GM18508 (cell line): ENCODE measurements around the gene DHH.
"Not testable (repeated sequence)": the region's sequence is repeated elsewhere in the genome, so short reads cannot be mapped to it uniquely, and the experiment has no call there.

Experiments used
- ATAC-seq: cut with Tn5 transposase; IDR thresholded peaks from one replicate; pipeline ENCODE4 v1.9.1; 2021; ENCODE audit warnings: moderate number of reproducible peaks; ENCODE audit not compliant: insufficient read depth, unreplicated experiment

Gene DHH

GRCh38 chr12:49079793-49080192, 14.8 kb downstream of the DHH start:
- ATAC-seq = no peak

GRCh38 chr12:49070971-49071370, 23.6 kb downstream of the DHH start:
- ATAC-seq = no peak

DNA sequence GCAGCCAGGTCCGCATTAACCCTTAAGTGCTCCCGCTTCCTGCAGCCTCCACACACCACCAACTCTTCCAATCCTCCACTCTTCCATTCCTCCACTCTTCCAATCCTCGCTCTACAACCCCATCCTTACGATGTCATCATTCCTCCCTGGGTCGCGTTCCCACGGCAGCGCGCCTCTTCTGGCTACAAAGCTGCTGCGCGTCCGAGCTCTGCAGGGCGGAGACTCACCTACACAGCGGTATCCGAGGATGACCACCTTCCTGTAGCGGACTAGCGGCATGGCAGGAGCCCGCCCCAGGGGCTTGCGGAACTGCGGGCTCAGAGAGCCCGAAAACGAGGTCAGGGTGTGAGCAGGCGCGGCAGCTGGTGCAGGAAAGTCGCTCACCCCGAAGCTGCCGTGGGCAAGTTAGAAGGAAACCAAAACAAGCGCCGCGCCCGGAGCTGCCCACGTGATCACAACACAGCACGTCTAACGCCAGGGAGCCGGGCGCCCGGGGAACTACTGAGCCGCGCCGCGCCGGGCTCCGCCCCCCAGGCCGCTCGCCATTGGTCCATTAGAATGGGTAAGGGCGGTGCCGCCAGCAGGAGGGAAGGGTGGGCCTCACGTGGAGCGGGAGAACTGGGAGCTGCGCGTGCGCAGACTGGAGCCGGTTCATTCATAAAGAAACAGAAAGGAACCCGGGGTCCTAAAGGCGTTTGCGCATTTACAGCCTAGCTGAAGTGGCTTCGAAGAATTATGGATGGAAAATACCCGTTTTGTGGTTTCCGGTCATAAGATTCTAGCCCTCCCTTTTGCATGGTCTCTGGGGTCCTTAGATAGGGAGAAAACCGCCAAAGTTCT, 24.9 kb downstream of the DHH start, which contains the start of gene RHEBL1:
Gene RHEBL1 (minus strand): TSS at position 473 of the 840 bp plus-strand sequence. CDS start 194 bp downstream, at position 279.
- ATAC-seq = peak; percentile 73

GRCh38 chr12:49068879-49069506, 25.6 kb downstream of the DHH start:
- ATAC-seq = no peak

DNA sequence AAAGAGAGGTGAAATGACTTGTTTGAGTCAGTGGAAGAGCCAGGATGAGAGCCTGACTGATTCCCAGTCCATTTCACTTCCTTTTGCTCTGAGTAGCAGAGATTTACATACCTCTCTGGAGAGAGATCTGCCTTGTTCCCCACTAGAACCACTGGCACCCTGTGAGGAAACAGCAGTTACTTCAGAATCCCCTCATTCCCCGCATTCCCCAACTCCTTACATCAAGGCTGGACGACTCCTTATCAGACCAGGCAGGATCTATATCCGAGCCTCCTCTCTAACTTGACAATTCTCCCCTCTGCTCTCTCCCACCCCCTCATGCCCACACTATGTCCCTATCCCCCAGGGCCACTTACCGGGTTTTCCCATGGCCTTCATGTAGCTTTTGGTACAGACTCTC, 28.5 kb downstream of the DHH start:
- no peak for ATAC-seq

DNA sequence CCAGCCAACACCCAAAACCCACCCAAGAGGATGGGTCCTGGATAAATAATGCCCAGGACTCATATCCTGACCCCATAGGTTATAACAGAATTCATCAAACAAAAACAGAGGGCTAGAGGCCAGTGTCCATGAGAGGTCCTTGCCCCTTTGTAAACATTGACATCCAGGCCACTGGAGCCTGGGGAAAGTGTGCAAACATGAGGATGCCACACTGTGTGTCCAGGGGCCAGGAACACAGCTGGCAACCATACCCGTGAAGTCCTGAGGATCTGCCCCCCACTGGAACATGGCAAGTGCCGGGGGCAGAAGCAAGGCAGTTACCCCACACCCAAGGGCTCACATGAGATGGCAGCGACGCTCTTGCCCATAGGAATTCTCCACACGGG, 29.8 kb downstream of the DHH start:
- ATAC-seq = no peak

DNA sequence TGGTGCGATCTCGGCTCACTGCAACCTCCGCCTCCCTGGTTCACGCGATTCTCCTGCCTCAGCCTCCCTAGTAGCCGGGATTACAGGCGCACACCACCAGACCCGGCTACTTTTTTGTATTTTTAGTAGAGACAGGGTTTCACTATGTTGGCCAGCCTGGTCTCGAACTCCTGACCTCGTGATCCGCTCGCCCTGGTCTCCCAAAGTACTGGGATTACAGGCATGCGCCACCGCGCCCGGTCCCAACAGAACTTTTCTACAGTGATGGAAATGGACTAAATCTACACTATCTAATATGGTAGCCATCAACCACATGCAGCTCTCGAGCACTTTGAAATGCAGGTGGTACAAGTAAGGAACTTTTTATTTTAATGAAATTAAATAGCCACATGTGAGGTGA, 32.7 kb downstream of the DHH start:
- not testable (repeated sequence) for ATAC-seq

GRCh38 chr12:49061157-49061650, 33.4 kb downstream of the DHH start:
- ATAC-seq = no peak

- ATAC-seq = no peak
Observed at GRCh38 chr12:49060237-49061156, 34.1 kb downstream of the DHH start, which contains the start of gene KMT2D. TSS of gene KMT2D (minus strand) at chr12:49060794. CDS start at chr12:49055324, 5,470 bp downstream.

DNA sequence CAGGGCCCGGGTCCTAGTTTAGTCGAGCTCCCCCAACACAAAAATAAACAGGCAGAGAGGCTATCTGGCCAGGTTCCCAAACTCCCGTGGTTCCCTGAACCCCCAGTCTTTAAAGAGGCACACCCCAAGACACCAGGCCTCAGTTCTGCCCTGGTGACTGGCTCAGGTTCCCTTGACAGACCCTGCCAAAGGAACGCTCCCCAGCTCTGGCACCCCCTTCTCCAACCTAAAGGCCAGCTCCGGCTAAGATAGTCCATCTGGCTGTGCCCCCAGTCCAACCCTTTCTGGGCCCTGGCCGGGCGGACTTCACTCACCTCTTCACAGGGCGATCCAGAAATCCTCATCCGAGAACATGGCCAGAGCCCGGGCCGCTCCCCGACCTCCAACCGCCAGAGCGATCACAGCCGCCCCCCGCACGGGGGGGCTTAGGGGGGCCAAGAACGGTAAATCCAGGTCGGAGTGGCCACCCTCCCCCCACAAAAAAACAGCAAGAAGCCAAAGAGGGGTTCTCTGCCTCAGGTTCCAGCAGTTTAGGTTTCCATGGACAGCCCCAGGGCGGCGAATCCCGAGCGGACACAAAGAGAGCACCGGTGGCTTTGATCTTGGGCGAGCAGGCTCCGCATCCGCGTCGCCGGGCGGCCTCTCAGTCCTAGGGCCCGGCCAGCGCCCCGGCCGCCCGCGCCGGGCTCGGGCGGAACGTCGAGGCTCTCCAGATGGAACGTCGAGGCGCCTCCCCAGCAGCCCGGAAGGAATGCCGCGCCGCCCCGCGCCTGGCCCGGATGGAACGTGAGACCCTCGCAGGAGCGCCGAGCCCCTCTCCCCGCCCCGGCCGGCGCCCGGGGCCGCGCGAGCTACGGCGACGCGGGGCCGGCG, 35.1 kb downstream of the DHH start:
- ATAC-seq = no peak

DNA sequence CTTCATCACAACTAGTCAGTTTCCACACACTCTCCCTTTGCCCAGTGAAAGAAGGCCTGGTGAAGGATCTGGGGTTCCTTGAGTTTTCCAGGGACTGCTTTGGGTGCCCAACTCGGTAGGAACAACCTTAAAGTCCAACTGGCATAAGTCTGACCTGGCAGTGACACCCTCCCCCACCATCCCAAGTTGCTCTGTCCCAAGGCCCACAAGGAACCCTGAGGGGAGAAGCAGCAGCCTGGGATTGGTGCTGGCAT, 35.6 kb downstream of the DHH start:
- ATAC-seq = no peak

- no peak for ATAC-seq
Observed at GRCh38 chr12:49058366-49059044, 36.1 kb downstream of the DHH start.

DNA sequence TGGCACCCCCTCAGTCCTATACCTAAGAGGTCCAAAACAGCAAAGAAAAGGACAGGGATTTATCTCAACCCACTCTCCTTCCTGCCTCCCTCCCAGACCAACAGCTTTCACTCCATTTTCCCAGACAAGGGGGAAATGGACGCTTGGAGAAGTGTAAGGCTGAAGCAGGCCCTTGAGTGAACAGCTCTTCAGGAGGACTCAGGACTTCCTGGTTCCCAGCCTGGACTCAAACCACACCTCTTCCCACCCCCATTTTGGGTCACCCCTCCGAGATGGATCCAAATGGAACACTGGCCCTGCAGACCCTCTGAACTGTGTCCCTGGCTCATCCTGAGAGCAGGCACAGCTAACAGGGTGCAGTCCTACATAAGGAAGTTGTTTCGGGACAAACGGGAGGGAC, 36.7 kb downstream of the DHH start:
- ATAC-seq = no peak

GRCh38 chr12:49055978-49056754, 38.4 kb downstream of the DHH start:
- peak; percentile 51 for ATAC-seq

DNA sequence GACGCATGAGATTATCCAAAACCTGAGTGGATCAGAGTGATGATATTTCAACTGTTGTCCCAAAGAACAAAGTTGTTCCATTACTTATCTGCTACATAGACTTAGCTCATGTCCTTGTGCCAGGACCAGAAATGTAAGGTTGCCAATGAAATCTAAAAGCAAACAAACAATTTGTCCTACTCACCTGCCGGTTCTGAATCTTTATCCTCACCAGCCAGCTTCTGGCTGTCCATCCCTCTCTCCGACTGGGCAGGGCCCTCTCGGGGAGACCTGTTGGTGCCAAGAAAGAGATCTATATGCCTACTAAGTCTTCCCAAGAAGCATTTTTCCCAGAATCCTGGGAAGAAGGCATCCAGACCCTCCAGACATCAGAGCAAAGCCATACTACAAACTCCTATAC, 39.5 kb downstream of the DHH start:
- ATAC-seq = no peak

DNA sequence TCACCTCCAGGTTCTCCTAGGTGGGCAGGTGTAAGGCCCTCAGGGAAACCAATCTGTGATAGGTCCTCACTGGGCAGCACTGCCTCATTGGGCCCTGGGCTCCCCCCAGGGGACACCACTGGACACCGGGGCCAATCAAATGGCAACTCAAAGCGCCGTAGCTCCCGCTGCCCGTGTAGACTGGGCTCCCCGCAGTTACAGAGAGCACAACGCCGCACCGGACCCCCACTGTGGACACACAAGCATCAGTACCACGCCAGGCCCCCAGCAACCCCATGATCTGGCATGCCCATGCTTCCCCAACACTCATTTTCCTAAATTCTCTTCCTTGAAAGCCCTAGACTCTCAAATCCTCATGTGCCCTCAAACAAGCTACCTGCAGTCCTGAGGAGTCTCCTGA, 40.1 kb downstream of the DHH start:
- no peak for ATAC-seq

DNA sequence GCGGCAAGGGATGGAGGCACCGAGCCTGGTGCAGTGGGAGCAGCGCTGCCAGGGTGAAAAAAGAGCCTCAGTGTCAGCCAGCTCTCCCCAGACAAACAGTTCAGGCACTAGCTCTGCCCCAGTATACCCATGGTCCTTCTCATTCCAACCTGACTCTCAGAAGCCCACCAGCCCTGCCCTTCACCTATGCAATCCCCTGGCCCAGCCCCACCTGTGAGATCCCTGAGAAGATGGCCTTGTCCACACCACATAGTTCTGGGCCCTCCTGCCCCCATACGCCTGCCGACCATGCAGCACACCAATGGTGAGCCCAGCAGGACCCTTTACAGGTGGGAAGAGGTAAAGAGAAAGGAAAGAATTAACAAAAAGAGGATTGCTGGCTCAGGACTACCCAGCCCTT, 40.5 kb downstream of the DHH start:
- ATAC-seq = no peak

DNA sequence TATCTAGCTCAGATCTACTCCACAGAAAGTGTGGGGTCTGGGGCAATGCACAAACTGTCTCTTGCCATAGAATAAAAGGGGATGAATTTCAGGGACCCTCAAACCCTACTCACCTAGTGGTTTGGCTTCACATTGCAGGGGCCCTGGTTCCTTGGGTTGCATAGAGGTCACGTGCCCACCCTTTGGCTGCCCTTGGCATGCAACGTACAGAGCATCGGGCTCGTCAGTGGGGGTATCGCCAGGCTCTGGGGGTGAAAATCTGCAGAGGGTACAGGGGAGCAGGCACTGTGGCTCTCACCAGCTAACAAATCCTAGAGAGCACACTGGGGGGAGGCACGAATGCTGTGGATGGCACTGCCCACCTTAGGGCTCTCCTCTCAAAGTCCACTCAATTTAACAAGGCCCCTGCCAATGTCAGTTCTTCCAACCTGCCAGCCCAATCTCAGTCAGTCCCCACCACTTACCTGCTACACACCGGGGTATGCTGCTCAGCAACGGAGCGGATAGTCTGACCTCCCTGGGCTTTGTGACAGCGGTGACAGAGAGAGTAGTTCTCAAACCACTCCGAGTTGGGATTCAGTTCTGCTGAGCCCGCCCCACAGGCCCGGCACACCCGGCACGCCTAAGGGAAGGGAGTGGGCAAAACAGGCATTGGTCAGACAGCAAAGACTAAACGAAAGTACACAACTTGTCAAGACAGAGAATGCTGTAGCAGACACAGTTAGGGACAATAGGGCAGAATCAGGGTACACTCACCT, 42.0 kb downstream of the DHH start:
- no peak for ATAC-seq
